ENCODE measurements around the gene MYO15B.

- TF ChIP-seq POLR2AphosphoS5 (IDR thresholded peaks at IDR 0.05; ENCODE audit: low read depth, low read length) (no peak), POLR2A (IDR thresholded peaks at IDR 0.05; ENCODE audit: low read depth, low read length) (no peak), TAF1 (IDR thresholded peaks at IDR 0.05; ENCODE audit: borderline replicate concordance, low read depth, low read length) (no peak)
Observed at GRCh38 chr17:75673487-75673886, 85.9 kb downstream of the MYO15B start.
